GM18505 (cell line): ENCODE data around the gene MYOZ3.
A peak's percentile ranks its signal among the peaks of the same experiment; 100 is the strongest.

Experiments
- ATAC-seq: cut with Tn5 transposase; IDR thresholded peaks from one replicate; pipeline ENCODE4 v1.9.1; 2021; ENCODE audit not compliant: unreplicated experiment
- POLR2A ChIP-seq: IDR thresholded peaks from 4 replicates; pipeline ENCODE4 v1.6.1; 2011; ENCODE audit warnings: borderline replicate concordance; ENCODE audit not compliant: insufficient read depth, insufficient read length; ENCODE audit errors: extremely low read depth

MYOZ3 gene

GRCh38 chr5:150665044-150665443, 4.0 kb downstream of the MYOZ3 start:
- TF ChIP-seq POLR2A, result no peak
- ATAC-seq, result no peak

DNA sequence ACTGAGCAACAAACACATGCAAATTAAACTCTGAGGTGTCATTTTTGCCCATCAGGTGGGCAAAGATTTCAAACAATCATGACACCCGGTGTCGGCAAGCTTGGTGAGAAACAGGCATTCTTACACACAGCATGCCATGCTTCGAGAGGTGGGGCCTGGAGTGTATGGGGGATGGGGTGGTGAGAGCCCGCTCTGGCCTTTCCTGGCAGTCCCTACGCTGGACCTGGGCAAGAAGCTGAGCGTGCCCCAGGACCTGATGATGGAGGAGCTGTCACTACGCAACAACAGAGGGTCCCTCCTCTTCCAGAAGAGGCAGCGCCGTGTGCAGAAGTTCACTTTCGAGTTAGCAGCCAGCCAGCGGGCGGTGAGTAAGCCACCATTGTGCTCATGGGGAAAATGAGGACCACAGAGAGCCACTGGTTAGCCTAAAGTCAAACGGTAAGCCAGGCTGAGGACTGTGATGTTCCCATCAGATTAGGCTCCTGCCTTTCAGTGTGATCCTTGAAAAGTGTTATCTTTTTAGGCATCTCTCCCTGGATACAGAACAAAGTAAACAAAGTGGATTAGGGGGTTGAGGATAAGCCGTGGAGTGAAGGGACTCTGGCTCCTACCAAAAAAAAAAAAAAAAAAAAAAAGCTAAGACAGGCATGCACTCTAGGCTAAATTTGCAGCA, 9.4 kb downstream of the MYOZ3 start:
- ATAC-seq, result no peak
- no peak for TF ChIP-seq POLR2A

DNA sequence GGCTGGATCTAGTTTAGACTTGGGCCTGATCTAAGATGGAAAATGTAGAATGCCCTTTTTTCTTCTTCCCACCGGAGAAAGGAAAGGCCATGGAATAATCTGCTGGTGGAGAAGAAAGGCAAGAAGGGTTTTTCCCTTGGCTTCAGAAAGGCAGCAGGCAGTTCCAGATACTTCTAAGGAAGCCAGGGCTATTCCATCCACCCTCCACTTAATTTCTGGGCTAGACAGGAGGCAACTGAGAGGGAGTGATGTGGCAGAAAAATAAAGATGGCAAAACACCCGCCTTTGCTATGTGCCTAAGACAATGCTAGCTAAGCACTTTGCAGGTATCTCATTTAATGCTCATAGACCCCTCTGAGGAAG, 9.9 kb downstream of the MYOZ3 start:
- no peak for ATAC-seq
- no peak for TF ChIP-seq POLR2A

GRCh38 chr5:150671509-150672236, 10.6 kb downstream of the MYOZ3 start:
- no peak for ATAC-seq
- no peak for TF ChIP-seq POLR2A

DNA sequence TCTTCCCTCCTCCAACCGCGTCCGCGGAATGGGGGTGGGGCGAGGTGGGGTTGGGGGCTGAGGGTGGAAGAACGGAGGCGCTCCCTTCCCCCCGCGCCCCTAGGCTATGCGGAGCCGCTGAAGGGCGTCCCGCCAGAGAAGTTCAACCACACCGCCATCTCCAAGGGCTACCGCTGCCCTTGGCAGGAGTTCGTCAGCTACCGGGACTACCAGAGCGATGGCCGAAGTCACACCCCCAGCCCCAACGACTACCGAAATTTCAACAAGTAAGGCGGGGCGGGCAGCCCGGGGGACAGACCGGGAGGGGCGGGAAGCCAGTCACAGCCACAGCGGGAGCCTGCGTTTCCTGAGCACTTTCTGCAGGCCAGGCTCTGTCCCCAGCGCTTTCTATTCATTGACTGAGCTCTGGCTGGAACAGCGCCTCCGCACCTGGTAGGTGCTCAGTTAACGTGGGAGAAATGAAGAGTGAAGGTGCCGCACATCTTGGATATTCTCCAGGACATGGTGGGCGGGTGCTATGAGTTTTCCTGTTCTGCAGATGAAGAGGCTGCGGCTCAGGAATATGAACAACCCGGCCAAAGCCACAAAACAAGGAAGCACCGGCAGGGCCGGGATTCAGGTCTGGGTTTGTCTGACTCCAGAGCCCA, 11.3 kb downstream of the MYOZ3 start:
- peak; percentile 55 for ATAC-seq

DNA sequence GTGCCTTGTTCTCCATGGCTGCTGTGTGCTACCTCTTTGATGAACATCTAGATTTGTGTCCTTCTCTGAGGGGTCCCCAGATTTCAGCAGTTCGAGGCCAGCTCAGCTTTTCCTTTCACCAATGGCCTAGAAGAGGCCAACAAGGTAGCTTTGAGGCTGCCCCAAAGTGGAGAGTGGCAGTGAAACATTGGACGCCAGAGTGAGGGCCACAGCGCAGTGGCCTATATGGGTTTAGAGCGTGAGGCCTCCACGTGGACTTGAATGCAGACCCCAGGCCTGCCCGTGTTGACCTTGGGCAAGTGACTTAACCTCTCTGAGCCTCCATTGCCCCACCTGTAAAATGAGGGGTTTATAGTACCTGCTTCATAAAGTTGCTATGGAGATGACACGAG, 11.8 kb downstream of the MYOZ3 start:
- ATAC-seq, result no peak
- no peak for TF ChIP-seq POLR2A

More for the DNA sequence above, 11.3 kb downstream of the MYOZ3 start:
- no peak for TF ChIP-seq POLR2A

GRCh38 chr5:150674341-150674821, 13.3 kb downstream of the MYOZ3 start:
- TF ChIP-seq POLR2A, result no peak
- no peak for ATAC-seq

GRCh38 chr5:150675069-150675468, 14.0 kb downstream of the MYOZ3 start:
- TF ChIP-seq POLR2A, result no peak
- ATAC-seq, result no peak

DNA sequence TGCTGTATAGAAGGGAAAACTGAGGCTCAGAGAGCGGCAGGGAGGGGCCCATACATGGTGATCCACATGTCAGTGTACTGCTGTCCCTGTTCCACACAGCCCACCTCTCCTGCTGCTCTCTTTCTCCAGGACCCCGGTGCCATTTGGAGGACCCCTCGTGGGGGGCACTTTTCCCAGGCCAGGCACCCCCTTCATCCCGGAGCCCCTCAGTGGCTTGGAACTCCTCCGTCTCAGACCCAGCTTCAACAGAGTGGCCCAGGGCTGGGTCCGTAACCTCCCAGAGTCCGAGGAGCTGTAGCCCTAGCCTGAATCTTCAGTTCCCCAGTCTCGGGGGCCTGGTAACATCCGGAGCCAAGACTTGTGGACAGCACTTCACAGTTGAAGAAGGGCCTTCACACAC, 15.5 kb downstream of the MYOZ3 start:
- TF ChIP-seq POLR2A, result no peak
- no peak for ATAC-seq

DNA sequence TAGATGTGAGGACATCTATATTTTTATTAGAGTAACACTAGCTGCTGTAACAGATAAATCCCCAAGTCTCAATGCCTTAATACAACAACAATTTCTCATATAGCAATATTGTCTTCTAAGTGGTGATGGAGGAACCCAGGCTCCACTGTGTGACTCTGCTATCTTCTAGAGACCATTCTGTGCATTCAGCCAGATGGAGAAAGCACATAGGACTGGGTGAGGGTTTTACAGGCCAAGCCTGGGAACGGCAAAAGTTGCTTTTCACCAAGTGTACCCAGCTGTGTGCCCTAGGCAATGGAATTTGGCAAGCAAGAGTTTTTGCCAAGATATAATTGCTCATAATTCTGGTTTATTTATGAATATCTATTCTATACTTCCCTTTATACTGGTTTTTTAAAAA, 28.1 kb downstream of the MYOZ3 start:
- TF ChIP-seq POLR2A, result no peak
- no peak for ATAC-seq

DNA sequence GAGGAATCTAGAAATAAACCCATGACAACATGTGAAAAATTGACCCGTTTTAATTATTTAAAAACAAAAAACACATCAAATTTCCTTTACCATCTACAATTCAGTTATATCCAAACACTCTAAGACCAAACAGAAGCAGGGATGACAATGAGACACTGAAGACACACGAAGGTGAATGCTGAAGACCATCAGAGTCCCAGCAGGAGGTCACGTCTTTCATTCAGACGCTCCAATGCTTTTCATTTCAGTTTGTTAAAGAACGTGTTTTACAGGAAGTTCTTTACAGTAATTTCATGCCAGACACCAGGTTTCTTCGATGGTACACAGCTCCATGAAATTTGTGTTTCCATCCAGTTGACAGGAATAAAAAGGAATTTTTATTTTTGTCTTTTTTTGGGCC, 29.7 kb downstream of the MYOZ3 start:
- no peak for TF ChIP-seq POLR2A
- ATAC-seq, result no peak

DNA sequence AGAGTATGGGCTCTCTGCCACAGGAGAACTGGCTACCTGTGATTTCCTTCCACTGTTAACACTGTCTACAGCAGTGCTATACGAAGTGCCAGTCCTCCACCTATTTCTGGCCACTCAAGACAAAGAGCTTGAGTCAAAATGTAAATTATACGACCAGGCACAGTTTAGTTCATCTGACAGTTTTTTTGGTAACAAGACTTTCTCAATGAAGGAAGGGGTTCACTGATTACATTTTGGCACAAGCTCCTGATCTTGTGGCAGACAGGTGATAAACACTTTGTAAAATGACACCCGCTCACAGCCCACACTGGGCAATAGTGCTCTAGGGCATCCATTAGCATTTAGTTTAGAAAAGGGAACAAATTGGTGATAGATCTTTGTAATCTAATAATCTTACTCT, 31.2 kb downstream of the MYOZ3 start:
- TF ChIP-seq POLR2A, result no peak
- no peak for ATAC-seq

GRCh38 chr5:150694612-150695011, 33.6 kb downstream of the MYOZ3 start:
- ATAC-seq, result no peak
- TF ChIP-seq POLR2A, result no peak

- no peak for TF ChIP-seq POLR2A
- peak; percentile 8 for ATAC-seq
These were observed 39.2 kb downstream of the MYOZ3 start for GRCh38 chr5:150700246-150700593.
